Naive thymus-derived CD8-positive, alpha-beta T cell (primary cell): Measurements from ENCODE around the gene TAMM41. TPM values are rescaled to one million over a fixed set of nuclear protein-coding genes. Genes with fewer than 3 reads are reported as not detected.
A peak's percentile ranks its signal among the peaks of the same experiment; 100 is the strongest.
"Not testable (repeated sequence)": the region's sequence is repeated elsewhere in the genome, so short reads cannot be mapped to it uniquely, and the experiment has no call there.

Experiments
- ATAC-seq, 2 donors: fragments of 150-1000 bp; cut with Tn5 transposase in 1 of 2; sonication (Bioruptor Pico), chemical (Tn5 transposase) in 1 of 2; 1 replicate in 1 of 2; 2 replicates in 1 of 2; pipeline ENCODE4 v1.10.0; 2021; ENCODE audit warnings: mild to moderate bottlenecking in 2 of 2, moderate library complexity in 2 of 2
- POLR2A ChIA-PET: fragments of 350-600 bp; sonication (Branson Sonifier 250); formaldehyde crosslinking; loops from one replicate; lab custom pipeline; 2021; ENCODE audit warnings: antibody characterized with exemption; lab: Charles Lee
- DNase-seq, 10 donors: peaks; one replicate each; pipeline versions ENCODE4 v3.0.0 to v3.0.0-alpha.2; 2020 to 2022
- H3K27ac Mint-ChIP-seq, 10 donors: one replicate each; pipeline ENCODE4 v1.8.0; 2020 to 2022; ENCODE audit warnings: mild to moderate bottlenecking in 10 of 10, mixed read lengths in 10 of 10, moderate library complexity in 4 of 10, inconsistent platforms in 1 of 10
- H3K27me3 Mint-ChIP-seq, 5 donors: one replicate each; pipeline ENCODE4 v1.8.0; 2021 to 2022; ENCODE audit warnings: mixed read lengths in 5 of 5
- H3K36me3 Mint-ChIP-seq, 3 donors: one replicate each; pipeline ENCODE4 v1.8.0; 2020 to 2022; ENCODE audit warnings: mixed read lengths in 3 of 3, mild to moderate bottlenecking in 2 of 3, inconsistent platforms in 1 of 3
- H3K4me1 Mint-ChIP-seq, 4 donors: one replicate each; pipeline ENCODE4 v1.8.0; 2021 to 2022; ENCODE audit warnings: mixed read lengths in 4 of 4
- H3K4me3 Mint-ChIP-seq, 10 donors: one replicate each; pipeline ENCODE4 v1.8.0; 2020 to 2022; ENCODE audit warnings: mild to moderate bottlenecking in 10 of 10, mixed read lengths in 10 of 10, moderate library complexity in 6 of 10, inconsistent platforms in 1 of 10
- H3K9me3 Mint-ChIP-seq, 9 donors: one replicate each; pipeline ENCODE4 v1.8.0; 2020 to 2022; ENCODE audit warnings: mixed read lengths in 9 of 9, mild to moderate bottlenecking in 3 of 9, inconsistent platforms in 1 of 9, moderate library complexity in 1 of 9
- polyA plus RNA-seq, 3 donors: library from polyadenylated mRNA; unstranded; fragments of 300-500 nt; fragmentation: Illumina TruSeq; gene quantifications; one replicate each; pipeline ENCODE4 v1.2.3, GENCODE V29; 2021
- total RNA-seq, 8 experiments: library from RNA in 2 of 8; stranded (reverse) in 2 of 8; gene quantifications; one replicate each; pipeline ENCODE4 v1.2.3 and lab custom pipeline; 2021 to 2026

TAMM41 gene
- total and polyA plus RNA-seq, 5 experiments from 2014 or later: 15.7 to 42.7 (median 37.1) TPM

GRCh38 chr3:11775493-11775892 is 71.2 kb downstream of the TAMM41 start:
- no peak for ATAC-seq
- Mint-ChIP-seq H3K9me3 (no peaks in the 10 kb centered on the region), H3K4me1 (peaks cover 6 to 13% (median 9%) of the 10 kb centered on the region in 4 donors), H3K27me3 (no peaks in the 10 kb centered on the region), H3K4me3 (no peak overlapping the region), H3K27ac (no peak overlapping the region), H3K36me3 (peaks cover 8 to 17% (median 11%) of the 10 kb centered on the region in 3 donors)
- no peak for DNase-seq
- POLR2A ChIA-PET: no interaction called here

GRCh38 chr3:11774296-11774877 is 72.3 kb downstream of the TAMM41 start:
- Mint-ChIP-seq H3K36me3 (peaks cover 2 to 10% (median 7%) of the 10 kb centered on the region in 3 donors), H3K27ac (no peak overlapping the region), H3K4me1 (peaks cover 15 to 23% (median 18%) of the 10 kb centered on the region in 4 donors), H3K9me3 (no peaks in the 10 kb centered on the region), H3K27me3 (no peaks in the 10 kb centered on the region), H3K4me3 (no peak overlapping the region)
- ATAC-seq (no peak), DNase-seq (no peak)
- POLR2A ChIA-PET: no interaction called here

DNA sequence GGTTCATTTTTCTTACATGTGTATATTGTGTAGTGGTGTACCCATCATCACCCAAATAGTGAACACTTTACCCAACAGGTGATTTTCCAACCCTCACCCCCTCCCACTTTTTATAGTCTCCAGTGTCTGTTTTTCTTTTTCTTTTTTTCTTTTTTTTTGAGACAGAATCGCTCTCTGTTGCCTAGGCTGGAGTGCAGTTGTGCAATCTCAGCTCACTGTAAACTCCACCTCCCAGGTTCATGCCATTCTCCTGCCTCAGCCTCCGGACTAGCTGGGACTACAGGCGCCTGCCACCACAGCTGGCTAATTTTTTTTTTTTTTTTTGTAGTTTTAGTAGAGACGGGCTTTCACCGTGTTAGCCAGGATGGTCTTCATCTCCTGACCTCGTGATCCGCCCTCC is 74.8 kb downstream of the TAMM41 start:
- H3K27me3 Mint-ChIP-seq, H3K4me3 Mint-ChIP-seq, ATAC-seq, POLR2A ChIA-PET, DNase-seq, H3K9me3 Mint-ChIP-seq, H3K36me3 Mint-ChIP-seq: not testable (repeated sequence)
- Mint-ChIP-seq H3K4me1 (peaks cover 15 to 23% (median 18%) of the 10 kb centered on the region in 4 donors), H3K27ac (peak overlapping the region in 2 of 10 donors; percentile 45 to 46)

DNA sequence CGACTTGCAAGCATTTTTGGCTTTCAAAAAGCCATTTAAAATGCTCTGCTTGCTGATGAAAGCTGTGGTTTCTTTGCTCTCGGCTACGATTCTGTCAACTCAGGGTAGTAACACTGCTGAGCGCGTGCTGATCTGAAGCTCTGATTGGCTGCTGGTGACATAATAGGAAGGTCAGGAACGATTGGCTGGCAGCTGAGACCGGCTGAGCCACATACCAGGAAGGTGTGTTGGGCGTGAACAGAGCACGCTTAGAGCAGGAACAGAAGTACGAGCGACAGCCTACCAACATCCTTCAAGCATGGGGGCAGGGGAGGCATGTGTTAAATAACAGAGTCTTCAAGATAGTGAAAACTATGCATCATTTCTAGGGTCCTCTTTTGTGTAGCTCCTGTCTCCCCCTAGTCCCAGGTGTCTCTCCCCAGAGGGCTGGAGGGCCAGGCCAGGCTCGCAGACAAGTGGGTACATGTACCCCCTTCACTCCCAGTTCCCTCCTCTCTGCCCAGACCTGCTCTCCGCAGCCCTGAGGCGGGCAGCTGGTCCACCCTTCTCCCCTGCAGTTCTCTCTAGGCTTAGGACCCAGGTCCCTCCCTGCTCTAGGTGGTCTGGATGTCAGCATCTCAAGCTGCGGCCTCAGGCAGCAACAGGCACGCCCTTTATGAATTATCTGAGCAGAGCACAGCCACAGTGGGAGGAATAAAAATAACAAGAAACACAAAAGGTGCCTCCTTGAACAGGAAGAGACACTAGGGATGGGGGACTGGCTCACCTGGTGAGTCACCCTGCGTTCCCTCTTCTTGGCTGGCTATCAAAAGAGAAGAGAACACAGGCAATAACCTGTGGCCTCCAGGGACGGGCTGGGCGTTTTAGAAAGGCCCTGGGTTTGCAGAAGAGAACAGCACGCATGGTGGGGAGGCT is 76.0 kb downstream of the TAMM41 start:
- peak overlapping the region; percentile 38 to 76 (median 66) for H3K4me3 Mint-ChIP-seq
- POLR2A ChIA-PET: interaction anchor here (0.6 to 1.3 kb wide), 4 partner anchors 14 to 499 kb away, joined by 3 to 5 read pairs (median 4); partner anchors contain the start of genes ATG7 and VGLL4

GRCh38 chr3:11769704-11770476 is 76.8 kb downstream of the TAMM41 start:
- DNase-seq (no peak), ATAC-seq (peak; percentile 1 to 6)
- Mint-ChIP-seq H3K27ac (peak overlapping the region; percentile 69 to 93 (median 84)), H3K4me1 (peaks cover 15 to 25% (median 20%) of the 10 kb centered on the region in 4 donors), H3K36me3 (no peaks in the 10 kb centered on the region), H3K9me3 (no peaks in the 10 kb centered on the region), H3K27me3 (no peaks in the 10 kb centered on the region), H3K4me3 (peak overlapping the region; percentile 38 to 76 (median 66))
- POLR2A ChIA-PET: interaction anchor here (0.6 to 1.3 kb wide), 4 partner anchors 15 to 498 kb away, joined by 3 to 5 read pairs (median 4); partner anchors contain the start of genes ATG7 and VGLL4

More for the DNA sequence above, 76.0 kb downstream of the TAMM41 start:
- peak overlapping the region; percentile 69 to 93 (median 82) for H3K27ac Mint-ChIP-seq
- no peaks in the 10 kb centered on the region for H3K36me3 Mint-ChIP-seq
- no peaks in the 10 kb centered on the region for H3K27me3 Mint-ChIP-seq
- DNase-seq (peak; percentile 55 to 92 (median 80)), ATAC-seq (peak; percentile 100)
- H3K9me3 Mint-ChIP-seq: no peaks in the 10 kb centered on the region
- peaks cover 15 to 23% (median 18%) of the 10 kb centered on the region in 4 donors for H3K4me1 Mint-ChIP-seq

- Mint-ChIP-seq H3K27ac (peak overlapping the region in 5 of 10 donors; percentile 15 to 65 (median 50)), H3K27me3 (no peaks in the 10 kb centered on the region), H3K36me3 (no peaks in the 10 kb centered on the region), H3K4me3 (no peak overlapping the region), H3K9me3 (no peaks in the 10 kb centered on the region), H3K4me1 (peaks cover 15 to 25% (median 21%) of the 10 kb centered on the region in 4 donors)
- ATAC-seq (no peak), DNase-seq (no peak)
- POLR2A ChIA-PET: no interaction called here
Measured at GRCh38 chr3:11768604-11769003, 78.1 kb downstream of the TAMM41 start.

GRCh38 chr3:11764931-11765363 is 81.7 kb downstream of the TAMM41 start:
- Mint-ChIP-seq H3K9me3 (no peaks in the 10 kb centered on the region), H3K27ac (peak overlapping the region in 1 of 10 donors; percentile 23), H3K27me3 (no peaks in the 10 kb centered on the region), H3K4me3 (no peak overlapping the region), H3K4me1 (peaks cover 4 to 8% (median 6%) of the 10 kb centered on the region in 4 donors), H3K36me3 (peaks cover 0 to 1% (median 0%) of the 10 kb centered on the region in 3 donors)
- DNase-seq: no peak
- POLR2A ChIA-PET: no interaction called here
- no peak for ATAC-seq

DNA sequence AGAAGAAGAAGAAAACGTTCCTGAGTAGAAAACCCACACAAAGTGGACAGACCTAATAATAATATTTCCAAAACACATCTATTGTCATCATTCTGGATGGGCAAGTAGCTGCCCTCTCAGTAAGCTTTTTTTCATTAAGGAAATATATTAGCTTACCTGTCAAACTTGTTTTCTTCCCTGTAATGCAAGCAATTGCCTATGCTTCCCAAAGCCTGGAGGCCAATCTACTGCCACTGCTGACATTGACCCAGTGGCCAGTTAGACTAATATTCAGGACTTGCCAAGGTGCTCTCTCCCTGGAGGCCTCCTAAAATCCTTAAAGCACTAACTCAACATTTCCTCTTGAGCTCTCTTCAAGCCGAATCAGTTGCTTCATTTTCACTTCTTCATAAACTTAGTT is 86.7 kb downstream of the TAMM41 start:
- Mint-ChIP-seq H3K9me3 (no peaks in the 10 kb centered on the region), H3K27ac (no peak overlapping the region), H3K4me1 (peaks cover 0 to 3% (median under 1%) of the 10 kb centered on the region in 4 donors), H3K36me3 (peaks cover 0 to 1% (median 0%) of the 10 kb centered on the region in 3 donors), H3K27me3 (no peaks in the 10 kb centered on the region), H3K4me3 (no peak overlapping the region)
- POLR2A ChIA-PET: no interaction called here
- ATAC-seq: no peak
- no peak for DNase-seq

GRCh38 chr3:11757929-11758328 is 88.8 kb downstream of the TAMM41 start:
- no peak overlapping the region for H3K27ac Mint-ChIP-seq
- H3K36me3 Mint-ChIP-seq: peaks cover 0 to under 1% (median 0%) of the 10 kb centered on the region in 3 donors
- H3K4me3 Mint-ChIP-seq: no peak overlapping the region
- H3K4me1 Mint-ChIP-seq: no peaks in the 10 kb centered on the region
- DNase-seq (no peak), ATAC-seq (no peak)
- H3K27me3 Mint-ChIP-seq: no peaks in the 10 kb centered on the region
- H3K9me3 Mint-ChIP-seq: no peaks in the 10 kb centered on the region
- POLR2A ChIA-PET: interaction anchor here (0.6 kb wide), 1 partner anchor 9 kb away, joined by 3 read pairs; no protein-coding TSS in a partner anchor

- Mint-ChIP-seq H3K4me1 (no peaks in the 10 kb centered on the region), H3K9me3 (no peaks in the 10 kb centered on the region), H3K4me3 (no peak overlapping the region), H3K27ac (peak overlapping the region in 1 of 10 donors; percentile 46), H3K36me3 (no peaks in the 10 kb centered on the region), H3K27me3 (peaks cover 0 to 1% (median 0%) of the 10 kb centered on the region in 5 donors)
- DNase-seq (no peak), ATAC-seq (no peak)
- POLR2A ChIA-PET: interaction anchor here (0.6 kb wide), 1 partner anchor 8 kb away, joined by 3 read pairs; no protein-coding TSS in a partner anchor
Measured at GRCh38 chr3:11757441-11757875, 89.2 kb downstream of the TAMM41 start.

DNA sequence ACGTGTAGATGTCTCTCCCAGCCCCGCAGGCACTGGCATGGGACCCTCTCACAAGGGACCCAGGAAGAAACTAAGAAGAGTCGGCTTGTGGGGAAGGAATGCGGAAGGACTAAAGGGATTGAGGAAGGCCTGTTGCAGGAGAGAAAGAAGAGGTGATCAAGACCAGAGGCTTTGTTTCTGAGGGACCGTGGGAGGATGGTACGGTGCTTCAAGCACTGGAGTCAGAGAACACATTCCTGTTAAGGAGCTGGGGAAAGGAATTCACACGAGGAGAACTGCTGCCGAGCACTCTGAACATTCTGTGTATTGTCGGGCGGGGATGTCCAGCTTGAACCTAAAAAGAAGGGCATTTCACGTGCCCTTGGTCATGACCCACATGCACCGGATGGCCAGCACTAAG is 91.4 kb downstream of the TAMM41 start:
- Mint-ChIP-seq H3K27ac (no peak overlapping the region), H3K9me3 (no peaks in the 10 kb centered on the region), H3K4me3 (no peak overlapping the region), H3K36me3 (no peaks in the 10 kb centered on the region), H3K4me1 (no peaks in the 10 kb centered on the region), H3K27me3 (peaks cover 0 to 1% (median 0%) of the 10 kb centered on the region in 5 donors)
- DNase-seq: no peak
- POLR2A ChIA-PET: no interaction called here
- no peak for ATAC-seq

GRCh38 chr3:11752254-11752653 is 94.4 kb downstream of the TAMM41 start:
- H3K9me3 Mint-ChIP-seq, H3K27me3 Mint-ChIP-seq, H3K4me3 Mint-ChIP-seq, DNase-seq, POLR2A ChIA-PET, H3K4me1 Mint-ChIP-seq, H3K27ac Mint-ChIP-seq, H3K36me3 Mint-ChIP-seq, ATAC-seq: not testable (repeated sequence)
